ENCODE results near the gene VWA5B2. TPM values are rescaled to one million over a fixed set of nuclear protein-coding genes. Genes with fewer than 3 reads are reported as not detected.

Gene VWA5B2
- total and polyA plus RNA-seq, 9 of the 15 experiments (the other 6 are each of a cell fraction or from before 2014, with no cell fraction given), result 0.04 TPM; not detected in 8

GRCh38 chr3:184291044-184291737, 61.8 kb downstream of the VWA5B2 start:
- ChIA-PET CTCF (ENCODE audit: low intra/inter-chr PET ratio) (no interaction called here), POLR2A (interaction anchor here (0.6 kb wide), 1 partner anchor 407 kb away, joined by 5 read pairs; the partner anchor contains the start of gene PARL)
- no TSS peak for BruUV-seq (replicated peaks)
- Histone ChIP-seq H3K4me3 (no peak overlapping the region), H2AFZ (ENCODE audit: low read depth, low read length) (no peak overlapping the region), H3K27me3 (ENCODE audit: control insufficient read depth in 2 of 2, insufficient read depth in 2 of 2, low read length in 2 of 2) (peaks cover 16 to 32% of the 10 kb centered on the region in 2 experiments; a peak in 4 of 5 replicates), H3K27ac (ENCODE audit: extremely low read depth, low read depth, low read length) (no peak overlapping the region), H3K4me2 (ENCODE audit: insufficient read depth, low read length) (no peak overlapping the region), H3K9me1 (ENCODE audit: control insufficient read depth, insufficient read depth, low read length) (no peaks in the 10 kb centered on the region), H3K4me1 (replicated peaks in 1 of 2; ENCODE audit: control insufficient read depth in 2 of 2, insufficient read depth in 2 of 2, low read length in 2 of 2) (peaks cover 0 to 12% of the 10 kb centered on the region in 2 experiments; a peak in 2 of 5 replicates), H3K9me3 (replicated peaks; ENCODE audit: control insufficient read depth, insufficient read depth, low read depth, low read length) (no peaks in the 10 kb centered on the region), H3K9ac (ENCODE audit: insufficient read depth in 1 of 2, low read depth in 2 of 2, low read length in 2 of 2) (peak overlapping the region in 1 of 2 experiments; percentile 74; a peak in 2 of 4 replicates), H4K20me1 (replicated peaks; ENCODE audit: control insufficient read depth, insufficient read depth, low read length) (no peaks in the 10 kb centered on the region), H3K79me2 (ENCODE audit: control insufficient read depth, insufficient read depth, low read length) (no peaks in the 10 kb centered on the region), H3K36me3 (ENCODE audit: control insufficient read depth, insufficient read depth, low read length) (no peaks in the 10 kb centered on the region)
- intact Hi-C loops (cut with micrococcal nuclease), result no loop called here
- in situ Hi-C loops (cut with MboI), result no loop called here
- ATAC-seq (no peak), DNase-seq (ENCODE audit: extremely low read depth in 1 of 4, low spot score in 3 of 4) (no peak), FAIRE-seq (no peak)
- no peak for TF ChIP-seq ZBTB8A (IDR thresholded peaks at IDR 0.05; ENCODE audit: partially characterized antibody)
- TF ChIP-seq POLR2G (IDR thresholded peaks at IDR 0.05; ENCODE audit: low read depth, low read length), result no peak
- no peak for TF ChIP-seq HNRNPL (IDR thresholded peaks at IDR 0.05; ENCODE audit: low read depth, low read length)
- no peak for TF ChIP-seq ATF6 (CRISPR knock-in tag; IDR thresholded peaks at IDR 0.05)
- WGBS (ENCODE audit: insufficient coverage, low coverage, missing lambda C conversion rate), result 36% methylated on average over 21 of the region's 22 CpGs

MicroRNAs encoded within 50 kb of the gene (microRNA counts, 767-probe panel; counts per million panel counts)
- not detected for microRNA hsa-miR-1224-3p
- microRNA hsa-miR-1224-5p, result not detected

Small RNA genes within 50 kb of the gene (microRNA-seq; reads per million reads assigned to microRNA genes)
- gene MIR1224 (ENCODE audit: borderline microRNAs expressed), result not detected

Small RNA genes within 50 kb of the gene (small RNA-seq; reads per million reads assigned to genes)
- not detected for gene MIR1224

Other genes with a start within 250 kb of the VWA5B2 start
Only the 7 nearest of the 19 such genes appear.
- gene AP2M1, start 54.7 kb upstream of the VWA5B2 start, total RNA-seq (2014; rRNA removed), result 282 and 320 TPM in 2 replicates
- 277 and 296 TPM in 2 replicates for gene AP2M1, start 54.7 kb upstream of the VWA5B2 start, total RNA-seq (2014; rRNA removed; fragmentation: Illumina TruSeq; extraction: Trizol)
- 247 and 250 TPM in 2 replicates for gene AP2M1, start 54.7 kb upstream of the VWA5B2 start, total RNA-seq (2015; rRNA removed; fragmentation: Illumina TruSeq; extraction: Trizol)
- gene AP2M1, start 54.7 kb upstream of the VWA5B2 start, total RNA-seq (2021), result 367 and 385 TPM in 2 replicates
- 505 and 704 TPM in 2 replicates for gene AP2M1, start 54.7 kb upstream of the VWA5B2 start, polyA plus RNA-seq (2011; rRNA removed)
- 400 and 440 TPM in 2 replicates for gene AP2M1, start 54.7 kb upstream of the VWA5B2 start, polyA plus RNA-seq (2014; fragmentation: Illumina TruSeq; extraction: Trizol)
- gene AP2M1, start 54.7 kb upstream of the VWA5B2 start, polyA plus RNA-seq (2014; fragmentation: Nextera tagmentation; extraction: Ambion mirVana), result 100 to 1,000 TPM; 118 to 252 TPM
- 275 and 325 TPM in 2 replicates for gene AP2M1, start 54.7 kb upstream of the VWA5B2 start, polyA plus RNA-seq (2014; rRNA removed)
- gene ABCF3, start 43.4 kb upstream of the VWA5B2 start, total RNA-seq (2014; rRNA removed), result 47.1 and 54.2 TPM in 2 replicates
- 17.6 and 20.0 TPM in 2 replicates for gene ABCF3, start 43.4 kb upstream of the VWA5B2 start, total RNA-seq (2014; rRNA removed; fragmentation: Illumina TruSeq; extraction: Trizol)
- 33.6 and 37.7 TPM in 2 replicates for gene ABCF3, start 43.4 kb upstream of the VWA5B2 start, total RNA-seq (2015; rRNA removed; fragmentation: Illumina TruSeq; extraction: Trizol)
- gene ABCF3, start 43.4 kb upstream of the VWA5B2 start, total RNA-seq (2021), result 61.9 and 77.9 TPM in 2 replicates
- gene ABCF3, start 43.4 kb upstream of the VWA5B2 start, polyA plus RNA-seq (2011; rRNA removed), result 45.1 and 59.3 TPM in 2 replicates
- 51.0 and 57.1 TPM in 2 replicates for gene ABCF3, start 43.4 kb upstream of the VWA5B2 start, polyA plus RNA-seq (2014; fragmentation: Illumina TruSeq; extraction: Trizol)
- 10 to 100 TPM in 1 of 2 experiments, 1 to 10 TPM in 1; 6.7 to 23.7 TPM for gene ABCF3, start 43.4 kb upstream of the VWA5B2 start, polyA plus RNA-seq (2014; fragmentation: Nextera tagmentation; extraction: Ambion mirVana)
- 65.0 and 68.5 TPM in 2 replicates for gene ABCF3, start 43.4 kb upstream of the VWA5B2 start, polyA plus RNA-seq (2014; rRNA removed)
- 80.1 and 93.3 TPM in 2 replicates for gene ALG3, start 19.4 kb downstream of the VWA5B2 start, total RNA-seq (2014; rRNA removed)
- 34.4 and 39.9 TPM in 2 replicates for gene ALG3, start 19.4 kb downstream of the VWA5B2 start, total RNA-seq (2014; rRNA removed; fragmentation: Illumina TruSeq; extraction: Trizol)
- 47.5 and 48.2 TPM in 2 replicates for gene ALG3, start 19.4 kb downstream of the VWA5B2 start, total RNA-seq (2015; rRNA removed; fragmentation: Illumina TruSeq; extraction: Trizol)
- gene ALG3, start 19.4 kb downstream of the VWA5B2 start, total RNA-seq (2021), result 107 and 110 TPM in 2 replicates
- 85.8 and 106 TPM in 2 replicates for gene ALG3, start 19.4 kb downstream of the VWA5B2 start, polyA plus RNA-seq (2011; rRNA removed)
- 103 and 120 TPM in 2 replicates for gene ALG3, start 19.4 kb downstream of the VWA5B2 start, polyA plus RNA-seq (2014; fragmentation: Illumina TruSeq; extraction: Trizol)
- 10 to 100 TPM; 37.5 to 41.1 TPM for gene ALG3, start 19.4 kb downstream of the VWA5B2 start, polyA plus RNA-seq (2014; fragmentation: Nextera tagmentation; extraction: Ambion mirVana)
- gene ALG3, start 19.4 kb downstream of the VWA5B2 start, polyA plus RNA-seq (2014; rRNA removed), result 81.0 and 81.3 TPM in 2 replicates
- gene EEF1AKMT4, start 20.1 kb downstream of the VWA5B2 start, total RNA-seq (2014; rRNA removed), result 24.5 and 29.6 TPM in 2 replicates
- 8.7 and 10.3 TPM in 2 replicates for gene EEF1AKMT4, start 20.1 kb downstream of the VWA5B2 start, total RNA-seq (2014; rRNA removed; fragmentation: Illumina TruSeq; extraction: Trizol)
- gene EEF1AKMT4, start 20.1 kb downstream of the VWA5B2 start, total RNA-seq (2015; rRNA removed; fragmentation: Illumina TruSeq; extraction: Trizol), result 11.5 and 11.6 TPM in 2 replicates
- 16.8 and 17.0 TPM in 2 replicates for gene EEF1AKMT4, start 20.1 kb downstream of the VWA5B2 start, total RNA-seq (2021)
- 18.9 and 22.4 TPM in 2 replicates for gene EEF1AKMT4, start 20.1 kb downstream of the VWA5B2 start, polyA plus RNA-seq (2011; rRNA removed)
- 15.8 and 19.5 TPM in 2 replicates for gene EEF1AKMT4, start 20.1 kb downstream of the VWA5B2 start, polyA plus RNA-seq (2014; fragmentation: Illumina TruSeq; extraction: Trizol)
- gene EEF1AKMT4, start 20.1 kb downstream of the VWA5B2 start, polyA plus RNA-seq (2014; fragmentation: Nextera tagmentation; extraction: Ambion mirVana), result 10 to 100 TPM; 47.4 to 49.4 TPM
- 27.1 and 27.7 TPM in 2 replicates for gene EEF1AKMT4, start 20.1 kb downstream of the VWA5B2 start, polyA plus RNA-seq (2014; rRNA removed)
- gene CAMK2N2, start 32.0 kb downstream of the VWA5B2 start, total RNA-seq (2014; rRNA removed), result 0.12 TPM in 1 of 2 replicates, not detected in the other
- not detected in 2 replicates for gene CAMK2N2, start 32.0 kb downstream of the VWA5B2 start, total RNA-seq (2014; rRNA removed; fragmentation: Illumina TruSeq; extraction: Trizol)
- not detected in 2 replicates for gene CAMK2N2, start 32.0 kb downstream of the VWA5B2 start, total RNA-seq (2015; rRNA removed; fragmentation: Illumina TruSeq; extraction: Trizol)
- 0.22 and 0.27 TPM in 2 replicates for gene CAMK2N2, start 32.0 kb downstream of the VWA5B2 start, total RNA-seq (2021)
- 0.05 and 0.08 TPM in 2 replicates for gene CAMK2N2, start 32.0 kb downstream of the VWA5B2 start, polyA plus RNA-seq (2011; rRNA removed)
- 0.12 and 0.26 TPM in 2 replicates for gene CAMK2N2, start 32.0 kb downstream of the VWA5B2 start, polyA plus RNA-seq (2014; fragmentation: Illumina TruSeq; extraction: Trizol)
- not detected for gene CAMK2N2, start 32.0 kb downstream of the VWA5B2 start, polyA plus RNA-seq (2014; fragmentation: Nextera tagmentation; extraction: Ambion mirVana)
- gene CAMK2N2, start 32.0 kb downstream of the VWA5B2 start, polyA plus RNA-seq (2014; rRNA removed), result 0.11 TPM in 1 of 2 replicates, not detected in the other
- not detected in 2 replicates for gene ECE2, start 46.4 kb downstream of the VWA5B2 start, total RNA-seq (2014; rRNA removed)
- gene ECE2, start 46.4 kb downstream of the VWA5B2 start, total RNA-seq (2014; rRNA removed; fragmentation: Illumina TruSeq; extraction: Trizol), result not detected in 2 replicates
- not detected in 2 replicates for gene ECE2, start 46.4 kb downstream of the VWA5B2 start, total RNA-seq (2015; rRNA removed; fragmentation: Illumina TruSeq; extraction: Trizol)
- gene ECE2, start 46.4 kb downstream of the VWA5B2 start, total RNA-seq (2021), result not detected in 2 replicates
- gene ECE2, start 46.4 kb downstream of the VWA5B2 start, polyA plus RNA-seq (2011; rRNA removed), result not detected in 2 replicates
- gene ECE2, start 46.4 kb downstream of the VWA5B2 start, polyA plus RNA-seq (2014; fragmentation: Illumina TruSeq; extraction: Trizol), result not detected in 2 replicates
- not detected for gene ECE2, start 46.4 kb downstream of the VWA5B2 start, polyA plus RNA-seq (2014; fragmentation: Nextera tagmentation; extraction: Ambion mirVana)
- gene ECE2, start 46.4 kb downstream of the VWA5B2 start, polyA plus RNA-seq (2014; rRNA removed), result not detected in 2 replicates
- gene PSMD2, start 69.7 kb downstream of the VWA5B2 start, total RNA-seq (2014; rRNA removed), result 484 and 524 TPM in 2 replicates
- 257 and 258 TPM in 2 replicates for gene PSMD2, start 69.7 kb downstream of the VWA5B2 start, total RNA-seq (2014; rRNA removed; fragmentation: Illumina TruSeq; extraction: Trizol)
- 297 and 320 TPM in 2 replicates for gene PSMD2, start 69.7 kb downstream of the VWA5B2 start, total RNA-seq (2015; rRNA removed; fragmentation: Illumina TruSeq; extraction: Trizol)
- 325 and 373 TPM in 2 replicates for gene PSMD2, start 69.7 kb downstream of the VWA5B2 start, total RNA-seq (2021)
- gene PSMD2, start 69.7 kb downstream of the VWA5B2 start, polyA plus RNA-seq (2011; rRNA removed), result 283 and 295 TPM in 2 replicates
- gene PSMD2, start 69.7 kb downstream of the VWA5B2 start, polyA plus RNA-seq (2014; fragmentation: Illumina TruSeq; extraction: Trizol), result 313 and 341 TPM in 2 replicates
- gene PSMD2, start 69.7 kb downstream of the VWA5B2 start, polyA plus RNA-seq (2014; fragmentation: Nextera tagmentation; extraction: Ambion mirVana), result 100 to 1,000 TPM; 152 to 173 TPM
- 221 and 276 TPM in 2 replicates for gene PSMD2, start 69.7 kb downstream of the VWA5B2 start, polyA plus RNA-seq (2014; rRNA removed)

Measured in K562 (cell line).